Stomach (tissue), 4 donors: Measurements from ENCODE around the gene KRTAP4-8.
"Not testable (repeated sequence)": the region's sequence is repeated elsewhere in the genome, so short reads cannot be mapped to it uniquely, and the experiment has no call there.

Source experiments
- CTCF ChIP-seq, 7 experiments: fragments of 450-650 bp in 4 of 7; fragments of 200-600 bp in 3 of 7; sonication (generic) in 3 of 7; IDR thresholded peaks; one replicate each; pipeline ENCODE4 v1.5.1; 2016 to 2019; ENCODE audit warnings: antibody characterized with exemption in 7 of 7, control low read depth in 2 of 7, mild to moderate bottlenecking in 1 of 7
- EP300 ChIP-seq: sonication (generic); formaldehyde crosslinking; IDR thresholded peaks from one replicate; pipeline ENCODE4 v1.6.1; 2017; ENCODE audit warnings: antibody characterized with exemption

- TF ChIP-seq CTCF (IDR thresholded peaks at IDR 0.05); EP300: not testable (repeated sequence)
These were observed 25.5 kb upstream of the KRTAP4-8 start for GRCh38 chr17:41123292-41123990.
